Activated T-cell treated with anti-CD3 and anti-CD28 coated beads, Interleukin-2, amount 50 U/mL, for 4 hours (primary cell): ENCODE data around the gene LRRC26. TPM values are rescaled to one million over a fixed set of nuclear protein-coding genes. Genes with fewer than 3 reads are reported as not detected.

Experiments
- ATAC-seq, 2 donors: fragments of 200-7000 bp; cut with Tn5 transposase; one replicate each; pipeline ENCODE4 v1.10.0; 2021
- DNase-seq: peaks from one replicate; pipeline ENCODE4 v3.0.0-alpha.2; 2020
- H3K27me3 Mint-ChIP-seq: one replicate; pipeline ENCODE4 v1.8.0; 2021; ENCODE audit warnings: low read depth, mixed read lengths
- H3K36me3 Mint-ChIP-seq: one replicate; pipeline ENCODE4 v1.8.0; 2022; ENCODE audit warnings: mixed read lengths; ENCODE audit not compliant: insufficient read depth
- H3K4me1 Mint-ChIP-seq: one replicate; pipeline ENCODE4 v1.8.0; 2021; ENCODE audit warnings: low read depth, mixed read lengths
- H3K4me3 Mint-ChIP-seq: one replicate; pipeline ENCODE4 v1.8.0; 2021; ENCODE audit warnings: mild to moderate bottlenecking, moderate library complexity, mixed read lengths
- H3K9me3 Mint-ChIP-seq: one replicate; pipeline ENCODE4 v1.8.0; 2021; ENCODE audit warnings: mixed read lengths
- total RNA-seq, 3 donors: library from RNA; stranded (reverse); gene quantifications; one replicate each; pipeline ENCODE4 v1.2.1, GENCODE V29; 2021

The LRRC26 gene
- under 1 TPM in 1 of 3 donors, not detected in 2; 0.18 TPM for total RNA-seq

- no peaks in the 10 kb centered on the region for H3K36me3 Mint-ChIP-seq
- peaks cover 4% of the 10 kb centered on the region for H3K4me1 Mint-ChIP-seq
- no peak for DNase-seq
- ATAC-seq = no peak
- no peaks in the 10 kb centered on the region for H3K9me3 Mint-ChIP-seq
- H3K27me3 Mint-ChIP-seq = peaks cover 38% of the 10 kb centered on the region
- no peak within 1 kb of the TSS for H3K4me3 Mint-ChIP-seq
Measured at GRCh38 chr9:137169896-137170358, at the start of gene LRRC26. TSS of gene LRRC26 (minus strand) at chr9:137170051. CDS start at chr9:137169943, 108 bp downstream.

- H3K27me3 Mint-ChIP-seq = no peaks in the 10 kb centered on the region
- H3K4me3 Mint-ChIP-seq = no peak overlapping the region
- no peak for DNase-seq
- no peaks in the 10 kb centered on the region for H3K9me3 Mint-ChIP-seq
- ATAC-seq = no peak
- H3K4me1 Mint-ChIP-seq = peaks cover 2% of the 10 kb centered on the region
- peaks cover 2% of the 10 kb centered on the region for H3K36me3 Mint-ChIP-seq
Measured at GRCh38 chr9:137218754-137219271, 49.0 kb upstream of the LRRC26 start.

GRCh38 chr9:137218212-137218753 lies 48.4 kb upstream of the LRRC26 start:
- no peak overlapping the region for H3K4me3 Mint-ChIP-seq
- ATAC-seq (no peak), DNase-seq (no peak)
- H3K9me3 Mint-ChIP-seq = no peaks in the 10 kb centered on the region
- peaks cover 2% of the 10 kb centered on the region for H3K4me1 Mint-ChIP-seq
- no peaks in the 10 kb centered on the region for H3K27me3 Mint-ChIP-seq
- peaks cover 2% of the 10 kb centered on the region for H3K36me3 Mint-ChIP-seq

- no peaks in the 10 kb centered on the region for H3K4me1 Mint-ChIP-seq
- no peak overlapping the region for H3K4me3 Mint-ChIP-seq
- H3K36me3 Mint-ChIP-seq = peaks cover 2% of the 10 kb centered on the region
- H3K9me3 Mint-ChIP-seq = no peaks in the 10 kb centered on the region
- no peak for DNase-seq
- no peak for ATAC-seq
- no peaks in the 10 kb centered on the region for H3K27me3 Mint-ChIP-seq
Measured at GRCh38 chr9:137217276-137218211, 47.7 kb upstream of the LRRC26 start.

- Mint-ChIP-seq H3K4me3 (no peak overlapping the region), H3K27me3 (no peaks in the 10 kb centered on the region), H3K4me1 (no peaks in the 10 kb centered on the region), H3K36me3 (peaks cover 2% of the 10 kb centered on the region), H3K9me3 (no peaks in the 10 kb centered on the region)
- no peak for ATAC-seq
- DNase-seq = no peak
Measured at GRCh38 chr9:137216188-137216965, 46.5 kb upstream of the LRRC26 start.

- Mint-ChIP-seq H3K9me3 (no peaks in the 10 kb centered on the region), H3K27me3 (no peaks in the 10 kb centered on the region), H3K4me3 (no peak overlapping the region), H3K36me3 (peaks cover 2% of the 10 kb centered on the region), H3K4me1 (no peaks in the 10 kb centered on the region)
- ATAC-seq (no peak), DNase-seq (no peak)
Measured at GRCh38 chr9:137215196-137215986, 45.5 kb upstream of the LRRC26 start.

GRCh38 chr9:137214620-137215019 lies 44.8 kb upstream of the LRRC26 start:
- Mint-ChIP-seq H3K27me3 (no peaks in the 10 kb centered on the region), H3K36me3 (peaks cover 2% of the 10 kb centered on the region), H3K9me3 (no peaks in the 10 kb centered on the region), H3K4me1 (no peaks in the 10 kb centered on the region), H3K4me3 (no peak overlapping the region)
- DNase-seq (no peak), ATAC-seq (no peak)

- H3K9me3 Mint-ChIP-seq = no peaks in the 10 kb centered on the region
- no peaks in the 10 kb centered on the region for H3K4me1 Mint-ChIP-seq
- H3K36me3 Mint-ChIP-seq = peaks cover 6% of the 10 kb centered on the region
- H3K27me3 Mint-ChIP-seq = no peaks in the 10 kb centered on the region
- ATAC-seq (no peak), DNase-seq (no peak)
- H3K4me3 Mint-ChIP-seq = no peak overlapping the region
Measured at GRCh38 chr9:137213160-137214060, 43.6 kb upstream of the LRRC26 start.

- Mint-ChIP-seq H3K36me3 (peaks cover 7% of the 10 kb centered on the region), H3K9me3 (no peaks in the 10 kb centered on the region), H3K4me1 (peaks cover 1% of the 10 kb centered on the region), H3K4me3 (no peak overlapping the region), H3K27me3 (no peaks in the 10 kb centered on the region)
- ATAC-seq (no peak), DNase-seq (no peak)
Measured at GRCh38 chr9:137212520-137212919, 42.7 kb upstream of the LRRC26 start.

- H3K4me1 Mint-ChIP-seq = peaks cover 11% of the 10 kb centered on the region
Measured at GRCh38 chr9:137211532-137211931, 41.7 kb upstream of the LRRC26 start.

GRCh38 chr9:137206602-137207001 lies 36.8 kb upstream of the LRRC26 start:
- no peak for ATAC-seq
- Mint-ChIP-seq H3K9me3 (no peaks in the 10 kb centered on the region), H3K36me3 (peaks cover 12% of the 10 kb centered on the region), H3K4me1 (peaks cover 33% of the 10 kb centered on the region), H3K27me3 (no peaks in the 10 kb centered on the region), H3K4me3 (peak overlapping the region; percentile 95)
- no peak for DNase-seq

More at GRCh38 chr9:137211532-137211931, 41.7 kb upstream of the LRRC26 start:
- ATAC-seq (no peak), DNase-seq (no peak)
- Mint-ChIP-seq H3K27me3 (no peaks in the 10 kb centered on the region), H3K36me3 (peaks cover 13% of the 10 kb centered on the region), H3K9me3 (no peaks in the 10 kb centered on the region), H3K4me3 (no peak overlapping the region)

- ATAC-seq (peak; percentile 63 to 64), DNase-seq (peak; percentile 91)
- H3K4me3 Mint-ChIP-seq = peak within 1 kb of the TSS; percentile 95
- H3K27me3 Mint-ChIP-seq = no peaks in the 10 kb centered on the region
- H3K4me1 Mint-ChIP-seq = peaks cover 36% of the 10 kb centered on the region
- no peaks in the 10 kb centered on the region for H3K9me3 Mint-ChIP-seq
- H3K36me3 Mint-ChIP-seq = peaks cover 12% of the 10 kb centered on the region
Measured at GRCh38 chr9:137205126-137206069, 35.5 kb upstream of the LRRC26 start, which contains the start of the genes NDOR1 and TMEM203. TSS of gene NDOR1 (plus strand) at chr9:137205700. CDS start at chr9:137205778, 78 bp downstream. TSS of gene TMEM203 (minus strand) at chr9:137205648. CDS start at chr9:137205414, 234 bp downstream.
